Measurements from ENCODE around the gene SAMD15. TPM values are rescaled to one million over a fixed set of nuclear protein-coding genes. Genes with fewer than 3 reads are reported as not detected.

SAMD15 gene
- total and polyA plus RNA-seq, 2 donors (not counting 1 experiment from before 2014, with no cell fraction given) = 0.33 to 1.1 TPM

DNA sequence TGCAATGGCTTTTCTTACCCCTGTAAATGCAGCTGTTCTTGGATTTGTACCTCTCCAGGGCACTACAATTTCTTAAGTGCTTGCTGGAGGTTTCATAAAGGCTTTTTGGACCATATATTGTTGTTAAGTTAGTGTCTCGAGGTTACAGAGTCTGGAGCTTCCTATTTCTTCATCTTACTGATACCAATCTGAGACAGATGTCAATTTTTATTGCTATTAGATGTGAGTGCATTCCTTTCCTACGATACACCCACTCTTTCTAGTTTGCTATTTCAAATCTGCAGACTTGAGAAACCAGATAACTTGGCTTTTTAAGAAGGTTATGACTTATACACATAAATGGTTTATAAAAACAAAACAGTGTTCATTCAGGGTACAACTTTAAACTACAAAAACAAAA, 44.0 kb downstream of the SAMD15 start:
- H3K9me3 ChIP-seq (ENCODE audit: control insufficient read depth, insufficient read depth, low read depth, low read length) = no peaks in the 10 kb centered on the region
- no peak overlapping the region for H2AFZ ChIP-seq (ENCODE audit: low read length)
- no peak for TF ChIP-seq EZH2 (IDR thresholded peaks at IDR 0.05; ENCODE audit: low read length, missing control alignments)
- TF ChIP-seq CTCF (conservative IDR thresholded peaks at IDR 0.05 in 1 of 2, IDR thresholded peaks at IDR 0.05 in 1 of 2; ENCODE audit: low read depth in 1 of 2, low read length in 2 of 2) = no peak
- no peaks in the 10 kb centered on the region for H3K36me3 ChIP-seq (ENCODE audit: control insufficient read depth, insufficient read depth, low read length)
- H3K4me1 ChIP-seq (ENCODE audit: control insufficient read depth, extremely low read depth, insufficient read depth, low read length) = no peaks in the 10 kb centered on the region
- no peaks in the 10 kb centered on the region for H3K79me2 ChIP-seq (ENCODE audit: control insufficient read depth, insufficient read depth, low read length)
- no peak overlapping the region for H3K4me2 ChIP-seq (ENCODE audit: extremely low read depth, insufficient read depth, low read length)
- no peak overlapping the region for H3K4me3 ChIP-seq (replicated peaks in 1 of 4; ENCODE audit: control extremely low read depth in 1 of 4, insufficient read depth in 1 of 4, low read depth in 3 of 4, low read length in 4 of 4)
- no peak overlapping the region for H3K27ac ChIP-seq (ENCODE audit: insufficient read depth, low read length)
- no peak overlapping the region for H3K9ac ChIP-seq (ENCODE audit: insufficient read depth, low read length)
- no peaks in the 10 kb centered on the region for H3K27me3 ChIP-seq (ENCODE audit: control insufficient read depth, insufficient read depth, low read length)
- DNase-seq (ENCODE audit: low read depth in 2 of 2) = peak in 1 of 2 donors; percentile 2
- H4K20me1 ChIP-seq (ENCODE audit: control insufficient read depth, extremely low read depth, insufficient read depth, low read length) = no peaks in the 10 kb centered on the region

GRCh38 chr14:77423423-77423822, 46.2 kb downstream of the SAMD15 start, which contains the start of gene NOXRED1:
TSS of gene NOXRED1 (minus strand) at chr14:77423523. CDS start at chr14:77422889, 634 bp downstream.
- no peaks in the 10 kb centered on the region for H3K4me1 ChIP-seq (ENCODE audit: control insufficient read depth, extremely low read depth, insufficient read depth, low read length)
- H3K27ac ChIP-seq (ENCODE audit: insufficient read depth, low read length) = no peak within 1 kb of the TSS
- H3K4me2 ChIP-seq (ENCODE audit: extremely low read depth, insufficient read depth, low read length) = no peak within 1 kb of the TSS
- no peak for TF ChIP-seq CTCF (conservative IDR thresholded peaks at IDR 0.05 in 1 of 2, IDR thresholded peaks at IDR 0.05 in 1 of 2; ENCODE audit: low read depth in 1 of 2, low read length in 2 of 2)
- no peaks in the 10 kb centered on the region for H4K20me1 ChIP-seq (ENCODE audit: control insufficient read depth, extremely low read depth, insufficient read depth, low read length)
- no peaks in the 10 kb centered on the region for H3K79me2 ChIP-seq (ENCODE audit: control insufficient read depth, insufficient read depth, low read length)
- H3K4me3 ChIP-seq (replicated peaks in 1 of 4; ENCODE audit: control extremely low read depth in 1 of 4, insufficient read depth in 1 of 4, low read depth in 3 of 4, low read length in 4 of 4) = no peak within 1 kb of the TSS
- no peak within 1 kb of the TSS for H3K9ac ChIP-seq (ENCODE audit: insufficient read depth, low read length)
- H3K36me3 ChIP-seq (ENCODE audit: control insufficient read depth, insufficient read depth, low read length) = peaks cover 7% of the 10 kb centered on the region
- no peak for DNase-seq (ENCODE audit: low read depth in 2 of 2)
- no peak within 1 kb of the TSS for H2AFZ ChIP-seq (ENCODE audit: low read length)
- H3K9me3 ChIP-seq (ENCODE audit: control insufficient read depth, insufficient read depth, low read depth, low read length) = no peaks in the 10 kb centered on the region
- no peaks in the 10 kb centered on the region for H3K27me3 ChIP-seq (ENCODE audit: control insufficient read depth, insufficient read depth, low read length)

GRCh38 chr14:77424862-77425261, 47.7 kb downstream of the SAMD15 start:
- TF ChIP-seq EZH2 (IDR thresholded peaks at IDR 0.05; ENCODE audit: low read length, missing control alignments) = no peak
- no peak for TF ChIP-seq CTCF (conservative IDR thresholded peaks at IDR 0.05 in 1 of 2, IDR thresholded peaks at IDR 0.05 in 1 of 2; ENCODE audit: low read depth in 1 of 2, low read length in 2 of 2)
- no peak overlapping the region for H3K9ac ChIP-seq (ENCODE audit: insufficient read depth, low read length)
- peaks cover 11% of the 10 kb centered on the region for H3K36me3 ChIP-seq (ENCODE audit: control insufficient read depth, insufficient read depth, low read length)
- no peaks in the 10 kb centered on the region for H4K20me1 ChIP-seq (ENCODE audit: control insufficient read depth, extremely low read depth, insufficient read depth, low read length)
- H3K9me3 ChIP-seq (ENCODE audit: control insufficient read depth, insufficient read depth, low read depth, low read length) = no peaks in the 10 kb centered on the region
- H3K27me3 ChIP-seq (ENCODE audit: control insufficient read depth, insufficient read depth, low read length) = no peaks in the 10 kb centered on the region
- no peak overlapping the region for H2AFZ ChIP-seq (ENCODE audit: low read length)
- no peaks in the 10 kb centered on the region for H3K79me2 ChIP-seq (ENCODE audit: control insufficient read depth, insufficient read depth, low read length)
- H3K27ac ChIP-seq (ENCODE audit: insufficient read depth, low read length) = no peak overlapping the region
- H3K4me2 ChIP-seq (ENCODE audit: extremely low read depth, insufficient read depth, low read length) = no peak overlapping the region
- no peak for DNase-seq (ENCODE audit: low read depth in 2 of 2)
- no peak overlapping the region for H3K4me3 ChIP-seq (replicated peaks in 1 of 4; ENCODE audit: control extremely low read depth in 1 of 4, insufficient read depth in 1 of 4, low read depth in 3 of 4, low read length in 4 of 4)
- no peaks in the 10 kb centered on the region for H3K4me1 ChIP-seq (ENCODE audit: control insufficient read depth, extremely low read depth, insufficient read depth, low read length)

Measured in fibroblast of lung (primary cell).